Left colon (tissue), 2 donors: ENCODE data around the gene ASNS. TPM values are rescaled to one million over a fixed set of nuclear protein-coding genes. Genes with fewer than 3 reads are reported as not detected.
"Not testable (repeated sequence)": the region's sequence is repeated elsewhere in the genome, so short reads cannot be mapped to it uniquely, and the experiment has no call there.

Experiments
- ATAC-seq: fragments of 200-7000 bp; cut with Tn5 transposase; one replicate; pipeline ENCODE4 v1.9.1; 2020; ENCODE audit warnings: mild to moderate bottlenecking, moderate library complexity
- DNase-seq, 2 donors: peaks; one replicate each; pipeline ENCODE4 v3.0.0-alpha.2; 2020
- intact Hi-C, 2 donors: fragments of 100-400 bp; cut with DNase I in 1 of 2; cut with micrococcal nuclease in 1 of 2; formaldehyde crosslinking; loops; one replicate each; pipeline versions ENCODE4 v1.11.2 to v1.14.0; 2022; cut with DNase I, micrococcal nuclease
- long read RNA-seq: library from polyadenylated mRNA; unstranded; transcript quantifications from one replicate; pipeline ENCODE4 v2.0.0, GENCODE V29; 2021
- total RNA-seq, 2 donors: library from RNA; stranded (reverse); fragmentation: NEBNext Ultra II Directional; extraction: Animal tissue kit (Norgen Biotek cat#: 25700); gene quantifications; one replicate each; pipeline ENCODE4 v1.2.1, GENCODE V29; 2021
- donor health status: DM: no; HTN: no; CAD: no.
- donor health status: DM: yes; HTN: yes; CAD: no.

The ASNS gene, protein sequence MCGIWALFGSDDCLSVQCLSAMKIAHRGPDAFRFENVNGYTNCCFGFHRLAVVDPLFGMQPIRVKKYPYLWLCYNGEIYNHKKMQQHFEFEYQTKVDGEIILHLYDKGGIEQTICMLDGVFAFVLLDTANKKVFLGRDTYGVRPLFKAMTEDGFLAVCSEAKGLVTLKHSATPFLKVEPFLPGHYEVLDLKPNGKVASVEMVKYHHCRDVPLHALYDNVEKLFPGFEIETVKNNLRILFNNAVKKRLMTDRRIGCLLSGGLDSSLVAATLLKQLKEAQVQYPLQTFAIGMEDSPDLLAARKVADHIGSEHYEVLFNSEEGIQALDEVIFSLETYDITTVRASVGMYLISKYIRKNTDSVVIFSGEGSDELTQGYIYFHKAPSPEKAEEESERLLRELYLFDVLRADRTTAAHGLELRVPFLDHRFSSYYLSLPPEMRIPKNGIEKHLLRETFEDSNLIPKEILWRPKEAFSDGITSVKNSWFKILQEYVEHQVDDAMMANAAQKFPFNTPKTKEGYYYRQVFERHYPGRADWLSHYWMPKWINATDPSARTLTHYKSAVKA
- total RNA-seq, result 10 to 100 TPM; 17.8 to 27.3 TPM
- long read RNA-seq, transcript ASNS-202 (13 exons, 1,994 nt), result major isoform, 13 of 14 reads
- long read RNA-seq, partial matches to known transcripts, result 0 of 14 reads
- long read RNA-seq, other reads (novel, unspliced or antisense), result 1 of 14 reads

DNA sequence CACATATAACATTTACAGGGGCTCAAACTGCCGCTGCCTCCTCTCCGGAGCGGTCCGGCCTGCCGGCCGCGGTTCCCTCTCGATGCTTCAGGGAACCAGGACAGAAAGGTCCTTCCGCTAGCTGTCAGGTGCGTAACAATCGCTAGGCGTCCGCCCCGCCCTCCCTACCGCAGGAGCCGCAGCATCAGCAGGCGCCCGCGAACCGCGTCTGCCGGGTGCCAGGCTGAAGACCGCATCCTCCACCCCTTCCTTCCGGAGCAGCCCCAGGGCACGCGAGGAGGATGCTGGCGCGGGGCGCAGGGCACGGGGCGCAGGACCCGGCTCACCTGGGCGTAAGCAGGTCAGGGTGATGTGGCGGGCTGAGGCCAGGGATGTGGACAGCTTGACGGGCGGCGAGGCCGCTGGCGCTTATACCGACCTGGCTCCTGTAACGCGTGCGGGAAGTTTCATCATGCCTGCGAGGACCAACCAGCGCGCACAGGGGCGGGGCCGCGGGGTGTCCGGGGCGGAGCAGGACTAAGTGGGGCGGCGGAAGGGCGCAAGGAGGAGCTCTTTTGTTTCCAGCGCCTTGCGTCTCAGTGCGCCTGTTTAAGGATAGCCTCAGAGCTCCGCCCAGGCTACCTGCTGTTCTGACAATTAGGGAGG, at the start of gene ASNS:
ASNS (minus strand) TSS at position 384 of the 645 bp plus-strand sequence. CDS start 3,252 bp downstream, outside the sequence.
- intact Hi-C loops, result no loop called here
- peak; percentile 99 for ATAC-seq
- DNase-seq, result peak; percentile 94

DNA sequence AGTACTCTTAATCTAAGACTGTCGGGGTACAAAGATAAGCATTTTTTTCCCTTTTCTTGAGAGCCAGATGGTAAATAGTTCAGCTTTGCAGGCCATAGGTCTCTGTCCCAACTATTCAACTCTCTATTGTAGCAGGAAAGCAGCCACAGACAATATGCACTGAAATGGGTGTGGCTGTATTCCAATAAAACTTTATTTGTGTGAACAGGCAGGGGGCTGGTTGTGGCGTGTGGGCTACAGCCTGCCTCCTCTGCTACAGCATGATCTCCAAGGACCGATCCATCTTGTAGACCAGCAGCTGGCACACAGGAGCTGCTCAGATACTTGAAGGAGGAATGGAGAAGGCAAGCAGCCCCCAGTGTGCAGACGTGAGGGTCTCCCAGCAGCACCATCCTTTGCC, 49.0 kb upstream of the ASNS start:
- intact Hi-C loops, DNase-seq, ATAC-seq: not testable (repeated sequence)

DNA sequence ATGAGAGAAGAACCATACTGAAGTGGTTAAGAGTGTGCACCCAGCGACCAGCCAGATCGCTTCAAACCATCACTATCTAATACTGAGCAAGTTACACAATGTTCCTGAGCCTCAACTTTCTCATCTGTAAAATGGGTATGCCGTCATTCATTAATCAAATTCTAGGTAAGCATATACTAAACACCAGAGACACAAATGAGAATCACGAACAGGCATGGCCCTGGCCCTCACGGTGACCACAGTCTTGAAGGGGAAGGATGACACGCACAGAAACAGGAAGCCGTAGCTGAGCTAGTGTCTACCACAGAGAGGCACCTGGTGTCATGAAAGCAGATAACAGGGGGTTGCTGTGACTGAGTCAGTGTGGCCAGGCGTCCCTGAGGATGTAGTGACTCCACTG, 43.1 kb upstream of the ASNS start:
- ATAC-seq, intact Hi-C loops: not testable (repeated sequence)

DNA sequence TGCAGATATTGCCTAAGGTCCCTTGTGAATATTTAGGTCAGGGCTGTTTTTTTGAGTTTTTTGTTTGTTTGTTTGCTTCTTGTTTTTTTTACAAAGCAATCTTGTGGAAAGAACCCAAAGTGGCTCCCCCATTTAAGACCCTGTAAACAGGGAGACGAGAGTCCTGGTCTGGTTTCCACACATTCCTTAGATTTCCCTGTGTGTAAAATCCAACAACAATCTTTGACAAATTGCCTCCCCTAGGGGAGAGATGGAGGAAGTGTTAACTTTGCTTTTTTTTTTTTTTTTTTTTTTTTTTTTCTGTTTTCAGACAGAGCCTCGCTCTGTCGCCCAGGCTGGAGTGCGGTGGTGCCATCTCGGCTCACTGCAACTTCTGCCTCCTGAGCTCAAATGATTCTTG, 40.1 kb upstream of the ASNS start:
- DNase-seq, ATAC-seq, intact Hi-C loops: not testable (repeated sequence)

More for the DNA sequence above, 43.1 kb upstream of the ASNS start:
- DNase-seq, result not testable (repeated sequence)

DNA sequence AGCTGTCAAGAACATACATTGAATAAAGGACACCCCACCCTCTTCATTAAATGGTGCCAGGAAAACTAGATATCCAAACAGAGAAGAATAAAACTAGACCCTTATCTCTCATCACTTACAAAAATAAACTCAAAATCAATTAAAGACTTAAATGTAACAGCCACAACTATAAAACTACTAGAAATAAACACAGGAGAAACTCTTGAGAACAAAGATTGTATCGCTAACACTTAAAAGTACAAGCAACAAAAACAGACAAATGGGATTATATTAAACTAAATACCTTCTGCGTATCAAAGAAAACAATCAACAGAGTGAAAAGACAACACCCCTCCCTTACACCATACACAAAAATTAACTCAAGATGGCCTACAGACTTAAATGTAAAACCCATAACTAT, 24.7 kb upstream of the ASNS start:
- ATAC-seq, DNase-seq, intact Hi-C loops: not testable (repeated sequence)

DNA sequence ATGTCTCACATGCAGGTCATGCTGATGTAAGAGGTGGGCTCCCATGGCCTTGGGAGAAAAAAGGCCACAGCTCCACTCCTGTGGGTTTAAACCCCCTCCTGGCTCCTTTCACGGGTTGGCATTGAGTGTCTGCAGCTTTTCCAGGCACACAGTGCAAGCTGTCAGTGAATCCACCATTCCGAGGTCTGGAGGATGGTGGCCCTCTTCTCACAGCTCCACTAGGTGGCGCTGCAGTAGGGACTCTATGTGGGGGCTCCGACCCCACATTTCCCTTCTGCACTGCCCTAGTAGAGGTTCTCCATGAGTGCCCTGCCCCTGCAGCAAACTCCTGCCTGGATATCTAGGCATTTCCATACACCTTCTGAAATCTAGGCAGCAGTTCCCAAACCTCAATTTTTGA, 19.5 kb upstream of the ASNS start:
- intact Hi-C loops, ATAC-seq: not testable (repeated sequence)

DNA sequence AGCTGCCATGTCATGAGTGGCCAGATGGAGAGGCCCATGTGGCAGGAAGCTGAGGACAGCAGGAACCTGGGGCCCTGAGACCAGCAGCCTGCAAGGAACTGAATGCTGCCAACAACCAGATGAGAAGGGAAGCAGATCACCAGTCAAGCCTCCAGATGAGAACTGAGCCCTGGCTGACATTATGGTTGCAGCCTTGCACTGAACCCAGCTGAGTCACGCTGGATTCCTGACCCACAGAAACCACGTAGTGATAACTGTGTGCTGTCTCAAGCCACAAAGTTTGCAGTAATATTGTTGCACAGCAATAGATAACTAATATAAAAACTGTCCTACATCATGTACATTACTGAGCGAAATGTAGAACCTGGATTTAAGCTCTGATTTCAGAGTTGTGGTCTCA, 7.3 kb upstream of the ASNS start:
- DNase-seq, ATAC-seq, intact Hi-C loops: not testable (repeated sequence)

More for the DNA sequence above, 19.5 kb upstream of the ASNS start:
- not testable (repeated sequence) for DNase-seq

DNA sequence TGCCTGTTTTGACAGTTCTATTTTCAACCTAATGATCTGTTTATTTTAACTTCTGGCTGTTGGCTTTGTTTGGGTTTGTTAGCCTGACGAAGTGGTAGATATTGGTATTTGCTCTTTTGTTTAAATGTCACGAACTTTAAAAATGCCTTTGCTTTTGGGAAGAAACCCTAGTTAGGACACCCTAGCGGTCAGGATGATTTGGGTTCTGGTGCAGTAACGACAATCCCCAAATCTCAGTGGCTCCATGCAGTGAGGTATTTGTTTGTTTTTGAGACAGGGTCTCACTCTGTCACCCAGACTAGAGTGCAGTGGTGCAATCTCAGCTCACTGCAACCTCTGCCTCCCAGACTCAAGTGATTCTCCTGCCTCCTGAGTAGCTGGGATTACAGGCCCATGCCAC, 2.7 kb upstream of the ASNS start:
- ATAC-seq, result not testable (repeated sequence)

DNA sequence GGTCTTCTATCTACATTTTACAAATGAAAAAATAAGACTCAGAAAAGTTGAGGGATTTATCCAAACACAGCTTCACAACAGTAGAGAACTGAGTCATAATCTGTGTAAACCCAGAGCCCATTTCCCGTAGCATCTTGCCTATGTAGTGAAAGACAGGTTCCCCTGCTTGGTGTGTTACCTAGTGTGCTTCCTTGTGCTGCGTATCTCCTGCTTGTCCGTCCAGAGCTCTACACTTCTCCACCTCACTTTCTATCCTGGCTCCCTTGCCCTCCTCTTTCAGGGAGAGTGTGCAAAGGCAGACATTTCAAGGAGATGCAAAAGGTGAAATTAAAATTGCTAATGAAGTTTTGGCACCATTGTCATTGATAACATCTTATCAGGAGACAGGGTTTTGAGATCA, 1.4 kb upstream of the ASNS start:
- no peak for ATAC-seq
- DNase-seq, result no peak
- intact Hi-C loops, result no loop called here

More for the DNA sequence above, 2.7 kb upstream of the ASNS start:
- DNase-seq, intact Hi-C loops: not testable (repeated sequence)

DNA sequence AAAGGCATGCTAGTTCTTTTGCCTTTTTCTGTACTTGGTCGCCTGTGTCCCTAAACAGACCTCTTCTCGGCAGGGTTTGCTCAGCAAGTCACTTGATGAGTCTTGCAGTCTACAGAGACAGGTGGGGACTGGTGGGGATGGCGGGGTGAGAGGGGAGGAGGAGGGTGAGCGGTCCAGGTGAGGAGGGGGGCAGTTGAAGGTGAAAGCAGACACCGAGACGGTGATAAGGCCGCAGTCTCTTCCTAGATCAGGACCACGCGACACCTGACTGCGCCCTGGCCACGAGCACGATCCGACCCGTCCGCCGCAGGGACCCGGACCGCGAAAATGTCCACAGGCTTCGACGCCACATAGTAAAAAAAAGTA, 566 bp downstream of the ASNS start:
- DNase-seq (peak in 1 of 2 donors; percentile 27), ATAC-seq (peak; percentile 25)
- intact Hi-C loops, result no loop called here

DNA sequence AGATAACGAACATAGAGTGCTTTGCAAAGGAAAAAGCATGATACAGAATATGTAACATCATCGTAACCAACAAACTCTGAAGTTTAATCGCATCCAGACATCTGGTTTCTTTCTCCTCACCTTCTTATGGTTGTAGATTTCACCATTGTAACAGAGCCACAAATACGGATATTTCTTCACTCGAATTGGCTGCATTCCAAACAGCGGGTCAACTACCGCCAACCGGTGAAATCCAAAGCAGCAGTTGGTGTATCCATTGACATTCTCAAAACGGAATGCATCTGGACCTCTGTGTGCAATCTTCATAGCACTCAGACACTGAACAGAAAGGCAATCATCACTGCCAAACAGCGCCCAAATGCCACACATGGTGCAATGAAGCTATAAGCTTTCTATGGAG, 3.4 kb downstream of the ASNS start:
- ATAC-seq (no peak), DNase-seq (no peak)
- intact Hi-C loops, result no loop called here

DNA sequence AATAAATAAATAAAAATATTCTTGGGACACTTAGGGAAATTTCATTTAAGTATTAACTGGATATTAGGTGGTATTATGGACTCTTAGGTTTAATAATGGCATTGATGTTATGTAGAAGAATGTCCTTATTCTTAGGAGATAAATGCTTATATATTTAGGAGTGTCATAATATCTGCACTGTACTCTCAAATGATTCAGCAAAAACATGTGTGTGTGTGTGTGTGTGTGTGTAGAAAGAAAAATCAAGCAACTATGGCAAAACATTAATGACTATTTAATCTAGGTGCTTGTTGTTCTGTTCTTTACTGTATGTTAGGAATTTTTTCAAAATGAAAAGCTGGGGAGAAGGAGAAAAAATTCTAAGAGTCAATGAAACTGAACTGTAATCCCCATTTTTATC, 3.9 kb downstream of the ASNS start:
- no peak for ATAC-seq
- intact Hi-C loops, result no loop called here
- DNase-seq, result no peak

DNA sequence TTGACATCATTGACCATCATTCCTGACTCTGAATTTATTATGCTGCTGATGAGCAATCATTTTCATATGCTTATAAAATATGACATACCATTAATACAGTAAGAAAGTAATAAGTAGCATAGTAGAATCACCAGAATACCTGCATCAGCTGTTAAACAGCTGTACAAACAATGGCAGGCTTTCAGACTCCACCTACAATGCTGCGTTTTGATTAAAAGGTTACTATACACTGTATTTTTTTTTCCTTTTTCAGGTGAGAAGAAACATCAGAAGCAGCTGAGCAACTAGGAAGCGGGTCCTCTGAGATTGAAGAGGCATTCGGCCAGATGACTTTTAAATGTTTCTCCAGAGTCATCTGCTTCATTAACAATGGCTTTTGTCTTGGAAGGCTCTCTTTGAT, 7.1 kb downstream of the ASNS start:
- no peak for ATAC-seq
- no peak for DNase-seq
- intact Hi-C loops, result no loop called here

DNA sequence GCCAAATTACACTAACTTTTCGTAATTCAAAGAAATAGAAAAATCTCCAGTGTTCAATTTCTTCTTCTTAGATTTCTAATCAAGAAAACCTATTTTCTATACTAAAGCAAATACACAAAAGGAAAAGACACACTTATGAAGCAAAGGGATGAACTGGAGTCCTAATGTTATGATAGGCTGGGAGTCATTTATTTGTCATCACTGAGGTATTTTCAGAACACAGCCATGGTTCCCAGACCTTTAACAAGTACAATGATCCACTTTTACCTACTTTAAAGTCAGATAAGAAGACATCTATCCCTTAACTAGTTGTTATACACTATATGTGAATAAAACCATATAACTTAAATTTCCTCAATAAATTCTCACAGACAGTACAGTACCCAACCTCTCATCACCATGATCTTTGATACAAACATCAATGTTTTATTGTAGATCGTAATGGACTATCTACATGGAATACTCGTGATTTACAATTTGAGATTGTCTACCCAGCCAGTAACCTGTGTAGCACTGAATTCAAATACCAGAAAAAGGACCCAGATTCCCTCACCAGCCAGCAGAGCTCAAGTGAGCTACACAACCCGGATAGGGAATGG, 12.5 kb downstream of the ASNS start:
- DNase-seq (no peak), ATAC-seq (peak; percentile 93)
- intact Hi-C loops, result no loop called here

DNA sequence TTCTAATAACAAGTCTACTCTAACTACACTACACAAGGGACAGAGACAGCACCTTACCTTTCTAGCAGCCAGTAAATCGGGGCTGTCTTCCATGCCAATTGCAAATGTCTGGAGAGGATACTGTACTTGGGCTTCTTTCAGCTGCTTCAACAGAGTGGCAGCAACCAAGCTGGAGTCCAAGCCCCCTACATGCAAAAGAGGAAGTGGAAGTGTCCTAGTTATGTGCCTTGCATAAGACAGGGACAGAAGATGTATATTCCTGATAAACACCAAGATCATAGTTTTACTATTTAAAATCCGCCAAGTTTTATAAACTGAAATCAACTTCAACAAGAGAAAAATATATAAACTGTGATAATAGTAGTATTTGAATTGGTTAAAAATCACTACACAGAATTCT, 14.0 kb downstream of the ASNS start:
- ATAC-seq (no peak), DNase-seq (no peak)
- intact Hi-C loops, result no loop called here

DNA sequence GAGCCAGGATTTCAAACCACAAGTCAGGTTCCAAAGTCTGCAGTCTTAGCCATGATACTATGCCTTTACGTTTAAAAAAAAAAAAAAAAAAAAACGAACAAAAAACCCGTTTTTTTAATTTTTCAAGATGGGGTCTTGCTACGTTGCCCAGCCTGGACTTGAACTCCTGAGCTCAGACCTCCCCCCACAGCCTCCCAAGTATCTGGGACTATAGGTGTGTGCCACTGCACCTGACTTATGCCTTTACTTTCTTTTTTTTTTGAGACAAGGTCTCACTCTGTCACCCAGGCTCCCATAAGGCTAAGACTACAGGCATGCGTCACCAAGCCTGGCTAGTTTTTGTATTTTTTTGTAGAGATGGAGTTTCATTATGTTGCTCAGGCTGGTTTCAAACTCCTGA, 14.7 kb downstream of the ASNS start:
- no peak for DNase-seq
- intact Hi-C loops, result no loop called here
- ATAC-seq, result no peak

DNA sequence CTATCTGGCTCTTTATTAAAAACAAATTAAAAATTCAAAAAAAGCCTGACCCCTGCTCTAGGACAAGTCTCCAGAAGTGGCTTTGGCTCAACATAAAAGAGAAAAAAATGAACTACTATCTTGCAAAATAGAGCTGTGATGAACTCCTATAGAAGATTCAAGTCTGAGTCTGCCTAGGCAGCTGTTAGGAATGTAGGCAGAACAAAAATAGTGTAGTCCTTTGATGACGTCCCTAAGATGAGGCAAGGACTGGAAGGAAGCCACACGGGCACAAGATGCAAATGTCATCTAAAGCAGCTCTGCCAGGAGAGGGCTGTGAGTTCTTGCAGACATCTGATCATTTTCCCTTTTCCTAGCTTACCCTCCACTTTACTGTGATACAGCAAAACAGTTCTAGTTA, 20.5 kb downstream of the ASNS start:
- ATAC-seq, result no peak
- DNase-seq, result no peak

DNA sequence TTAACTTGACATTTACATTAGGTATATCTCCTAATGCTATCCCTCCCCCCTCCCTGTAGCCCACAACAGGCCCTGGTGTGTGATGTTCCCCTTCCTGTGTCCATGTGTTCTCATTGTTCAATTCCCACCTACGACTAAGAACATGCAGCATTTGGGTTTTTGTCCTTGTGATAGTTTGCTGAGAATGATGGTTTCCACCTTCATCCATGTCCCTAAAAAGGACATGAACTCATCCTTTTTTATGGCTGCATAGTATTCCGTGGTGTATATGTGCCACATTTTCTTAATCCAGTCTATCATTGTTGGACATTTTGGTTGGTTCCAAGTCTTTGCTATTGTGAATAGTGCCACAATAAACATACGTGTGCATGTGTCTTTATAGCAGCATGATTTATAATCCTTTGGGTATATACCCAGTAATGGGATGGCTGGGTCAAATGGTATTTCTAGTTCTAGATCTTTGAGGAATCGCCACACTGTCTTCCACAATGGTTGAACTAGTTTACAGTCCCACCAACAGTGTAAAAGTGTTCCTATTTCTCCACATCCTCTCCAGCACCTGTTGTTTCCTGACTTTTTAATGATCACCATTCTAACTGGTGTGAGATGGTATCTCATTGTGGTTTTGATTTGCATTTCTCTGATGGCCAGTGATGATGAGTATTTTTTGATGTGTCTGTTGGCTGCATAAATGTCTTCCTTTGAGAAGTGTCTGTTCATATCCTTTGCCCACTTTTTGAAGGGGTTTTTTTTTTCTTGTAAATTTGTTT, 21.8 kb downstream of the ASNS start:
- DNase-seq, intact Hi-C loops, ATAC-seq: not testable (repeated sequence)

More for the DNA sequence above, 20.5 kb downstream of the ASNS start:
- intact Hi-C loops, result no loop called here
